ENCODE results near the gene KAZN. TPM values are rescaled to one million over a fixed set of nuclear protein-coding genes. Genes with fewer than 3 reads are reported as not detected.

The KAZN gene
- total RNA-seq, 1 donor from 2014 or later, result 5.7 TPM

GRCh38 chr1:14947421-14947820 is 348.9 kb downstream of the KAZN start:
- TF ChIP-seq CTCF (conservative IDR thresholded peaks at IDR 0.05; ENCODE audit: low read depth, low read length), result no peak
- H3K4me3 ChIP-seq (ENCODE audit: low read depth, low read length), result no peak overlapping the region
- DNase-seq (ENCODE audit: low read depth), result no peak

DNA sequence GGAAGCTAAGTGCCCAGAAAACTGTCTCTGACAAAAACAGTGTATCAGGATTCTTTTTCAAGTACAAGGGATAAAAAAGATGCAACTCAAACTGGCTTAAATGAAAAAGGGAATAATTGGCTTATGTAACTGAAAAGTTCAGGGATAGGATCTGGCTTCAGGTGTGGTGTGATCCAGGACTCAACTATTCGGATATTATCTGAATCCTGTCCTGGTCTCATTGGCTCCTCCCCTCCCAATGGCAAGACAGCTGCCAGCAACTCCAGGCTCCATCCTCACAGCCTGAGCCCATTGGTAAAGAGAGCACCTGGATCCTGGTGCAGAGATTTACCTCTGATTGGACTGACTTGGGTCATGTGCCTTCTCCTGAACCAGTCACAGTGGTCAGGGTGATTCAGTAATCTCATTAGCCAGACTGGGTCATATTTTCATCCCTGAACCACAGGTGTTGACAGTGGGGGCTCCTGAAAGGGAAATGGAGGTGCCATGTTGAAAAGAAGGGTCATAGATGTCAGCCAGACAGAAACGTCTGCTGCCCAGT is 349.7 kb downstream of the KAZN start:
- TF ChIP-seq CTCF (conservative IDR thresholded peaks at IDR 0.05; ENCODE audit: low read depth, low read length), result no peak
- no peak overlapping the region for H3K4me3 ChIP-seq (ENCODE audit: low read depth, low read length)
- DNase-seq (ENCODE audit: low read depth), result no peak

GRCh38 chr1:14949270-14949835 is 350.9 kb downstream of the KAZN start:
- no peak for TF ChIP-seq CTCF (conservative IDR thresholded peaks at IDR 0.05; ENCODE audit: low read depth, low read length)
- DNase-seq (ENCODE audit: low read depth), result no peak
- no peak overlapping the region for H3K4me3 ChIP-seq (ENCODE audit: low read depth, low read length)

DNA sequence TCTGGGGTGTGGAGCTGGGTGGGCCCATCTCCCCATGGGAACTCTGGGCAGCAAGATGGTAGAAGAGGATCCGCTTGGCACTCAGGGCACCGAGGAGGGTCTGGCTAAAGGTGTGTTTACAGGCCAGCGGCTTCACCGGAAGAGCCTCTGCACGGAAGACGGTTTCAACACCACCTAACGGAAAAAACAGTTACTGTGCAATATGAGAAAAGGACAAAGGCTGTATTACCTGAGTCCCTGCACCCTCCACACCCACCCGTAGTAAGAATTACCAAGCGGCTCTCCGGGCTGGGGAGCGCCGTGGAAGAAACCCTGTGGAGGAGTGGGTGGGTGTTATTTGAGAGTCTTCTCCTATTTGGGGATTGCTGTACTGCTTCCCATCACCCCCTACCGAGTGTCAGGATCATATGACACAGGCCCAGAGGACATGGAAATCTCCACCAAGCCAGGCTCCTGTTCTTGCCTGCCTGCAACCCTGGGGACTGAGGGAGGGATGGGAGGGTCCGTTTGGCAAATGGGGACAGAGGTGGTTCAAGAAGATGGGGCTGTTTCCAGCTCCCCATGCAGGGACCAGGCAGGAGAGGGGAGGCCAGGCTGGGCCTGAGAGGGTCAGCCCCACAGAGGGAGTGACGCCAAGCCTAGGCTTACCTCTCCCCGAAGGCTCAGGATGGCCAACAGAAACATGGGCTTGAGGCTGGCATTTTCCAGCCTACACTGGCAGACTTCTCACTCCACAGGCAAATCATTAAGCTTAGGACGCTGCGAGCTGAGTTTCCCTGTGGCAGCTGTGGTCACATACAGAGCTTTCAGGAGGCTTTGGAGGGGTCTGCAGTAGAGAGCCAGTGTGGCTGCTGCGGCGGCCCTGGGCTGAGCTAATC is 351.6 kb downstream of the KAZN start:
- no peak for DNase-seq (ENCODE audit: low read depth)
- no peak for TF ChIP-seq CTCF (conservative IDR thresholded peaks at IDR 0.05; ENCODE audit: low read depth, low read length)
- H3K4me3 ChIP-seq (ENCODE audit: low read depth, low read length), result no peak overlapping the region

- DNase-seq (ENCODE audit: low read depth), result no peak
- H3K4me3 ChIP-seq (ENCODE audit: low read depth, low read length), result no peak overlapping the region
- TF ChIP-seq CTCF (conservative IDR thresholded peaks at IDR 0.05; ENCODE audit: low read depth, low read length), result no peak
These were observed 353.3 kb downstream of the KAZN start for GRCh38 chr1:14951766-14952165.

DNA sequence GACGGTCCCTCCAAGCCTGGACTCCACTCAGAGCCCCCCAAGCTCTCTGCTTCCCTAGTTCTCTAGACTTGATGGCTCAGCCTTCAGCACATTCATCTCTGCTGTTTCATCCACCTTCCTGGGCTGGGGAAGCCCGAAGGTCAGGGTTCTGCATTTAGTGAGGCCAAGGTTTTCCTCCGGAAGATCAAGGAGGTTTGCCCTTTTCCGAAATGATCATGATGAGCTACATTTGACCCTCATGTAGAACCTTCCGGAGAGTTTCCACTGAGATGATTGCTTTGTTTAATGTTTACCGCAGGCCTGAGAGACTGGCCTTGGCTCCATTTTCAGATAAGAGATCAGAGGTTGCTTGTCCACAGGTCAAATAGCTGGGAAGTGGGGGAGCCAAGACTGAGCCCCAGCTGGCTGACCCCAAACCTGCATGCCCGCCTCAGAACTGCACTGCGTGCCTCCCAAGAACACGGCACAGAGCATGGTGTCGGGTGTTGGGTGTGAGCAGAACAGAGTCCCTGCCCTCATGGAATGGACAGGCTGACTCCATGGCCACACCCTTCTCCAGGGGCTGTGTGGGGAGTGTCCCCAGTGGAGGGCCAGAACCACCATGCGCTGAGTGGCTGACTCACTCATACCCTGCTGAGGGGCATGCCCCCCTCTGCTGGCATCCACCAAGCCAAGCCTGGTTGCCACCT is 354.3 kb downstream of the KAZN start:
- no peak overlapping the region for H3K4me3 ChIP-seq (ENCODE audit: low read depth, low read length)
- DNase-seq (ENCODE audit: low read depth), result no peak
- TF ChIP-seq CTCF (conservative IDR thresholded peaks at IDR 0.05; ENCODE audit: low read depth, low read length), result no peak

All from epithelial cell of proximal tubule (primary cell).